ENCODE measurements around the gene SLC39A8. TPM values are rescaled to one million over a fixed set of nuclear protein-coding genes. Genes with fewer than 3 reads are reported as not detected.

SLC39A8 gene
- total and polyA plus RNA-seq, 9 of the 15 experiments (the other 6 are each of a cell fraction or from before 2014, with no cell fraction given): 8.2 to 30.3 (median 25.0) TPM

GRCh38 chr4:102272318-102272717 lies 73.0 kb downstream of the SLC39A8 start (continued):
- no peak for TF ChIP-seq NFIC (IDR thresholded peaks at IDR 0.05)
- no peak for TF ChIP-seq PHF8 (IDR thresholded peaks at IDR 0.05; ENCODE audit: borderline replicate concordance, low read length)
- TF ChIP-seq PCBP1 (IDR thresholded peaks at IDR 0.05; ENCODE audit: low read depth, low read length, poor library complexity, severe bottlenecking): no peak

DNA sequence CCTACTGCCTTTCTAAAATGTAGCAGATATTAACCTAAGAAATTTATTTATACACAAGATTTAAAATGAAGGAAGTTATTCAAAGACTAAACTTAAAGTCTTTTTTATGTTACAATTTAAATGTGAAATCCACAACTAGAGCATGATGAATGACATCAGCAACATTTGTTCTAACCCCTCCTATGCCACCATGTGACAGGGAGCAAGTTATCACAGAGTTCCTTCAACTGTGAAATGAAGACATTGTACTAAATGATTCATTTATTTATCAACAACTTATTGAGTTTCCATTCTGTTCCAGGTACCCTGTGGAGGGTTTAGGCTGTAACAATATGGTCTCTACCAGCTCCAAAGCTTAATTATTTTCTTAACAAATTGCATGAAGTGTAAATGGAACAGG lies 76.9 kb downstream of the SLC39A8 start:
- intact Hi-C loops (cut with micrococcal nuclease): no loop called here
- POLR2A ChIA-PET: no interaction called here

More for the DNA sequence above, 76.9 kb downstream of the SLC39A8 start:
- Histone ChIP-seq H3K9ac (ENCODE audit: insufficient read depth in 1 of 2, low read depth in 2 of 2, low read length in 2 of 2) (no peak overlapping the region), H2AFZ (ENCODE audit: low read depth, low read length) (no peak overlapping the region), H4K20me1 (replicated peaks; ENCODE audit: control insufficient read depth, insufficient read depth, low read length) (no peaks in the 10 kb centered on the region), H3K4me2 (ENCODE audit: insufficient read depth, low read length) (no peak overlapping the region), H3K36me3 (ENCODE audit: control insufficient read depth, insufficient read depth, low read length) (0 out of 3 replicates have a peak, but pooled peaks cover 3% of the 10 kb centered on the region), H3K79me2 (ENCODE audit: control insufficient read depth, insufficient read depth, low read length) (no peaks in the 10 kb centered on the region), H3K9me1 (ENCODE audit: control insufficient read depth, insufficient read depth, low read length) (no peaks in the 10 kb centered on the region), H3K4me1 (replicated peaks in 1 of 2; ENCODE audit: control insufficient read depth in 2 of 2, insufficient read depth in 2 of 2, low read length in 2 of 2) (no peaks in the 10 kb centered on the region), H3K4me3 (no peak overlapping the region), H3K9me3 (replicated peaks; ENCODE audit: control insufficient read depth, insufficient read depth, low read depth, low read length) (no peaks in the 10 kb centered on the region), H3K27ac (ENCODE audit: extremely low read depth, low read depth, low read length) (no peak overlapping the region), H3K27me3 (ENCODE audit: control insufficient read depth in 2 of 2, insufficient read depth in 2 of 2, low read length in 2 of 2) (no peaks in the 10 kb centered on the region)
- in situ Hi-C loops (cut with MboI): no loop called here
- no peak for ATAC-seq
- FAIRE-seq: no peak
- no TSS peak for BruUV-seq (replicated peaks)
- CTCF ChIA-PET (ENCODE audit: low intra/inter-chr PET ratio): no interaction called here
- no peak for TF ChIP-seq ZNF764 (CRISPR knock-in tag; IDR thresholded peaks at IDR 0.05; ENCODE audit: low read depth)
- no peak for TF ChIP-seq LARP7 (IDR thresholded peaks at IDR 0.05)
- no peak for TF ChIP-seq EP300 (IDR thresholded peaks at IDR 0.05; ENCODE audit: low read length)
- TF ChIP-seq SMAD2 (IDR thresholded peaks at IDR 0.05; ENCODE audit: low read depth, low read length): no peak
- no peak for TF ChIP-seq ZC3H11A (IDR thresholded peaks at IDR 0.05; ENCODE audit: low read depth, low read length)
- no peak for TF ChIP-seq CREB3L1 (IDR thresholded peaks at IDR 0.05; ENCODE audit: borderline replicate concordance, low read depth)
- no peak for TF ChIP-seq SAFB (IDR thresholded peaks at IDR 0.05; ENCODE audit: borderline replicate concordance, low read depth, low read length)
- no peak for TF ChIP-seq ZFX (CRISPR knock-in tag; IDR thresholded peaks at IDR 0.05)
- TF ChIP-seq TBL1XR1 (IDR thresholded peaks at IDR 0.05; ENCODE audit: low read length in 2 of 2): no peak
- TF ChIP-seq ZNF347 (CRISPR knock-in tag; IDR thresholded peaks at IDR 0.05; ENCODE audit: low read depth): no peak
- TF ChIP-seq SNIP1 (IDR thresholded peaks at IDR 0.05; ENCODE audit: low read depth): no peak
- no peak for TF ChIP-seq FOXJ2 (tag; IDR thresholded peaks at IDR 0.05)
- no peak for TF ChIP-seq HDGF (IDR thresholded peaks at IDR 0.05)
- TF ChIP-seq ZNF639 (CRISPR knock-in tag; conservative IDR thresholded peaks at IDR 0.05 in 1 of 2, IDR thresholded peaks at IDR 0.05 in 1 of 2): no peak
- no peak for TF ChIP-seq ZNF561 (CRISPR knock-in tag; conservative IDR thresholded peaks at IDR 0.05)
- no peak for DNase-seq (ENCODE audit: extremely low read depth in 1 of 4, low spot score in 3 of 4)
